Vagina (tissue), 2 donors: ENCODE results near the gene THRA. TPM values are rescaled to one million over a fixed set of nuclear protein-coding genes. Genes with fewer than 3 reads are reported as not detected.

Source experiments
- DNase-seq, 2 donors: peaks; one replicate each; pipeline ENCODE4 v3.0.0-alpha.2; 2017; ENCODE audit errors: extremely low spot score in 2 of 2
- H3K27ac ChIP-seq: fragments of 200-600 bp; sonication (generic); one replicate; pipeline ENCODE4 v1.5.1; 2019
- H3K27me3 ChIP-seq: fragments of 200-600 bp; sonication (generic); one replicate; pipeline ENCODE4 v1.5.1; 2019
- H3K36me3 ChIP-seq, 2 donors: fragments of 200-600 bp; sonication (generic); one replicate each; pipeline ENCODE4 v1.5.1; 2017 to 2019
- H3K4me1 ChIP-seq: fragments of 200-600 bp; sonication (generic); one replicate; pipeline ENCODE4 v1.5.1; 2019
- H3K4me3 ChIP-seq, 2 donors: fragments of 200-600 bp; sonication (generic); 1 replicate in 1 of 2; 2 replicates in 1 of 2; pipeline ENCODE4 v1.5.1; 2016 to 2019
- H3K9me3 ChIP-seq: fragments of 200-600 bp; sonication (generic); one replicate; pipeline ENCODE4 v1.5.1; 2019
- CTCF ChIP-seq, 3 experiments: fragments of 450-650 bp in 2 of 3; fragments of 200-600 bp in 1 of 3; sonication (generic) in 1 of 3; IDR thresholded peaks; one replicate each; pipeline ENCODE4 v1.5.1; 2017 to 2019; ENCODE audit warnings: antibody characterized with exemption in 3 of 3, mild to moderate bottlenecking in 2 of 3, moderate library complexity in 2 of 3
- POLR2A ChIP-seq, 2 donors: fragments of 450-650 bp; IDR thresholded peaks; one replicate each; pipeline ENCODE4 v1.6.1; 2017; ENCODE audit warnings: antibody characterized with exemption in 2 of 2, mild to moderate bottlenecking in 2 of 2, moderate library complexity in 2 of 2
- POLR2AphosphoS5 ChIP-seq, 2 donors: sonication (generic); formaldehyde crosslinking; IDR thresholded peaks; one replicate each; pipeline ENCODE4 v1.9.0; 2017; ENCODE audit warnings: antibody characterized with exemption in 2 of 2, mild to moderate bottlenecking in 2 of 2, low read depth in 1 of 2; ENCODE audit not compliant: insufficient read depth in 1 of 2
- intact Hi-C: fragments of 100-400 bp; cut with DNase I; formaldehyde crosslinking; loops from one replicate; pipeline ENCODE4 v1.15.1; 2023
- total RNA-seq: library from RNA; depleted of rRNA; stranded (reverse); fragments of >200 nt; gene quantifications from one replicate; pipeline ENCODE4 v1.2.3, GENCODE V29; 2016

The THRA gene
- total RNA-seq, 1 donor from 2014 or later: 40.3 TPM

DNA sequence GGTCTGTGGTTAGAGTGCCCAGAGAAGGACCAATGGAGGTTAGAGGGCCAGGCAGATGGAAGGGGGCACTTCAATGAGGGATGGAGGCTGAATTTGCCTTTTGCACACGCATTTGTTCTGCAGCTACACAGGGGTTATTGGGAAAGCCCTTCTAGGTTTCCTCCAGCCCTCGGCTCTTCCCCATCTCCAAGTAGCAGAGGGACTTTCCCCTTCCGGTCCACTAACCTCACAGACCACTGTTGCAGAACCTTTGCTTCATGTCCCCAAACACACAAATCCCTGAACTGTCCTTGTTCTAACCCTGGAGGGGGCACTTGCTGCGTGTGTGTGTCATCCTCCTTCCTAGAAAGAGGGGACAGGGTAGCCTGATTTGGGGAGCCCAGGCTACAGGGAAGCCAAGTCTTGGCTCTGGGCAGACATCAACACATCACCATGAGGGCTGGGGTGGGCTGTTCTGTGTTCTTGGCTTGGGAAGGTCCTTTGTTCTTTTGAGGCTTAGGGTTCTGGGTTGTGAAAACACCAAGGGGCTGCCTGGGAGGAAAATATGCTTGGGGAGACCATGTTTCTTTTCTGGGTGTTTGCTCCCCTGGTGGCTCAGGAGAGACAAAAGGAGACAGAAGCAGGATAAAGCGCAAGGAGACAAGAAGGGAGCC lies 44.9 kb downstream of the THRA start:
- DNase-seq: peak in 1 of 2 donors; percentile 94
- H3K9me3 ChIP-seq: no peaks in the 10 kb centered on the region
- intact Hi-C loops: no loop called here

DNA sequence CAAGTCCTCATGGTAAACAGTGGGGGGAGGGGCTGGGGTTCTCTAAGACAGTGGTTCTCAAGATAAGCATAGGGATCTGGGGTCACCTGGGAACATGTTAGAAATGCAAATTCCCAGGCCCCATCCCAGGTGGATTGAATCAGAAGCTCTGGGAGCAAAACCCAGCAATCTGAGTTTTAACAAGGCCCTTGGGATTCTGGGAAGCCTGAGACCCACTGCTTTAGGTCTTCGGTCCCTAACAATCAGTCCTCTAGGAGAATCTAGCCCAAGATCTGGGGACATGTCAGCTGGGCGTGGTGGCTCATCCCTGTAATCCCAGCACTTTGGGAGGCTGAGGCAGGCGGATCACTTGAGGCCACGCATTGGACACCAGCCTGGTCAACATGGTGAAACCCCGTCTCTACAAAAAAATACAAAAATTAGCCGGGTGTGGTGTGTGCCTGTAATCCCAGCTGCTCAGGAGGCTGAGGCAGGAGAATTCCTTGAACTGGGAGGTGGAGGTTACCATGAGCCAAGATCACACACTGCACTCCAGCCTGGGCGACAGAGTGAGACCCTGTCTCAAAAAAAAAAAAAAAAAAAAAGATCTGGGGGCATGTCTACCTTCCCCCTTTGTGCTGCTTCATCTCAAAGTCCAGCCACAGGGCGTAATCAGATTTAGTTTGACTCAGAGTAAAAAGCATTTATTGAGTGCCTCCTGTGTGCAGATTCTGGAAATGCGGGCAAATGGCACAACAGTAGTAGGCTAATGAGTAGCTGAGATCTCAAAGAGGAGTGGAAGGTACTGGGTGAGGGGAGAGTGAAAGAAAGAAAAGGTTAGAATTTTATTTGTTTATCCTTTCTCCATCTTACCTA lies 46.4 kb downstream of the THRA start:
- Histone ChIP-seq H3K36me3 (no peaks in the 10 kb centered on the region), H3K4me3 (no peak overlapping the region), H3K9me3 (no peaks in the 10 kb centered on the region), H3K4me1 (peaks cover 95% of the 10 kb centered on the region), H3K27ac (peak overlapping the region; percentile 98), H3K27me3 (no peaks in the 10 kb centered on the region)
- no peak for TF ChIP-seq POLR2A (IDR thresholded peaks at IDR 0.05)
- no peak for TF ChIP-seq POLR2AphosphoS5 (IDR thresholded peaks at IDR 0.05; ENCODE audit: insufficient read depth in 1 of 2, low read depth in 1 of 2)
- TF ChIP-seq CTCF (IDR thresholded peaks at IDR 0.05): no peak
- DNase-seq: peak in 1 of 2 donors; percentile 86
- intact Hi-C loops: no loop called here

More for the DNA sequence above, 44.9 kb downstream of the THRA start:
- H3K27me3 ChIP-seq: no peaks in the 10 kb centered on the region
- H3K27ac ChIP-seq: peak overlapping the region; percentile 98
- H3K4me1 ChIP-seq: peaks cover 98% of the 10 kb centered on the region
- no peak for TF ChIP-seq POLR2AphosphoS5 (IDR thresholded peaks at IDR 0.05; ENCODE audit: insufficient read depth in 1 of 2, low read depth in 1 of 2)
- no peak for TF ChIP-seq CTCF (IDR thresholded peaks at IDR 0.05)
- H3K4me3 ChIP-seq: peak overlapping the region in 1 of 2 donors; percentile 0
- no peaks in the 10 kb centered on the region for H3K36me3 ChIP-seq

GRCh38 chr17:40110026-40110845 lies 47.5 kb downstream of the THRA start:
- peak in 1 of 2 donors; percentile 90 for DNase-seq
- intact Hi-C loops: loop anchor here (2.0 to 5.0 kb wide), 2 partner anchors 47 to 93 kb away; partner anchors contain the start of genes CSF3 and THRA

More at GRCh38 chr17:40110026-40110845, 47.5 kb downstream of the THRA start:
- H3K4me3 ChIP-seq: no peak overlapping the region
- no peaks in the 10 kb centered on the region for H3K9me3 ChIP-seq
- H3K27me3 ChIP-seq: no peaks in the 10 kb centered on the region
- TF ChIP-seq POLR2A (IDR thresholded peaks at IDR 0.05) (no peak), POLR2AphosphoS5 (IDR thresholded peaks at IDR 0.05; ENCODE audit: insufficient read depth in 1 of 2, low read depth in 1 of 2) (no peak), CTCF (IDR thresholded peaks at IDR 0.05) (no peak)
- H3K27ac ChIP-seq: peak overlapping the region; percentile 98
- H3K36me3 ChIP-seq: no peaks in the 10 kb centered on the region
- H3K4me1 ChIP-seq: peaks cover 93% of the 10 kb centered on the region
